Aorta (tissue), 5 donors: ENCODE data around the gene PVR. TPM values are rescaled to one million over a fixed set of nuclear protein-coding genes. Genes with fewer than 3 reads are reported as not detected.

Source experiments
- ATAC-seq: fragments of 200-7000 bp; cut with Tn5 transposase; one replicate; pipeline ENCODE4 v1.9.1; 2022; ENCODE audit warnings: moderate library complexity; ENCODE audit not compliant: low FRiP score
- DNase-seq, 2 donors: peaks; one replicate each; pipeline ENCODE4 v3.0.0-alpha.2; 2020
- H3K27ac ChIP-seq, 2 donors: one replicate each; pipeline ENCODE4 v1.5.1; 2013; ENCODE audit warnings: low read length in 2 of 2, mild to moderate bottlenecking in 2 of 2, moderate library complexity in 2 of 2, control low read depth in 1 of 2, inconsistent platforms in 1 of 2, low read depth in 1 of 2
- H3K27me3 ChIP-seq, 2 donors: one replicate each; pipeline ENCODE4 v1.6.1; 2013; ENCODE audit warnings: control low read depth in 1 of 2, low read length in 1 of 2, mild to moderate bottlenecking in 1 of 2, moderate library complexity in 1 of 2; ENCODE audit not compliant: insufficient read depth in 2 of 2, control insufficient read depth in 1 of 2
- H3K36me3 ChIP-seq, 2 donors: one replicate each; pipeline ENCODE4 v1.6.1; 2013; ENCODE audit warnings: control low read depth in 1 of 2, low read length in 1 of 2, mild to moderate bottlenecking in 1 of 2; ENCODE audit not compliant: insufficient read depth in 2 of 2, control insufficient read depth in 1 of 2
- H3K4me1 ChIP-seq, 2 donors: one replicate each; pipeline ENCODE4 v1.6.1; 2013; ENCODE audit warnings: low read length in 2 of 2, control low read depth in 1 of 2, mild to moderate bottlenecking in 1 of 2, moderate library complexity in 1 of 2; ENCODE audit not compliant: insufficient read depth in 2 of 2, control insufficient read depth in 1 of 2
- H3K4me3 ChIP-seq, 2 donors: one replicate each; pipeline ENCODE4 v1.5.1; 2013; ENCODE audit warnings: low read length in 2 of 2, control low read depth in 1 of 2, mild to moderate bottlenecking in 1 of 2
- H3K9me3 ChIP-seq: one replicate; pipeline ENCODE4 v1.6.1; 2013; ENCODE audit warnings: mild to moderate bottlenecking, low read length; ENCODE audit not compliant: control insufficient read depth
- WGBS, 2 donors: extraction: QIAGEN DNeasy Blood & Tissue Kit; methylation state at CpG; one replicate each; pipeline ENCODE4 v1.1.7; 2013; 5-methylcytosine and 5-hydroxymethylcytosine counted together
- intact Hi-C, 2 donors: fragments of 100-400 bp; cut with DNase I; formaldehyde crosslinking; loops; one replicate each; pipeline versions ENCODE4 v1.14.2 to v1.15.0; 2022
- microRNA-seq, 2 donors: library from miRNA; unstranded; fragments of <30 nt; microRNA quantifications; one replicate each; pipeline ENCODE4 v1.2.0, GENCODE V29; 2020
- polyA plus RNA-seq, 2 donors: library from polyadenylated mRNA; stranded (reverse); fragments of 200-250 nt; gene quantifications; one replicate each; pipeline ENCODE4 v1.2.3, GENCODE V29; 2013
- total RNA-seq, 2 donors: library from RNA; stranded (reverse); fragmentation: NEBNext Ultra II Directional; extraction: Animal tissue kit (Norgen Biotek cat#: 25700); gene quantifications; one replicate each; pipeline ENCODE4 v1.2.1, GENCODE V29; 2021
- donor health status: healthy with polysubstance abuse.
- donor health status: Bipolar disorder and iron deficiency.
- donor health status: DM: no; HTN: no; CAD: no.
- donor health status: DM: no; HTN: no; CAD: no.
- donor health status: DM: yes; HTN: yes; CAD: no.

PVR gene
- total and polyA plus RNA-seq, 4 donors = 7.4 to 44.2 (median 28.0) TPM

DNA sequence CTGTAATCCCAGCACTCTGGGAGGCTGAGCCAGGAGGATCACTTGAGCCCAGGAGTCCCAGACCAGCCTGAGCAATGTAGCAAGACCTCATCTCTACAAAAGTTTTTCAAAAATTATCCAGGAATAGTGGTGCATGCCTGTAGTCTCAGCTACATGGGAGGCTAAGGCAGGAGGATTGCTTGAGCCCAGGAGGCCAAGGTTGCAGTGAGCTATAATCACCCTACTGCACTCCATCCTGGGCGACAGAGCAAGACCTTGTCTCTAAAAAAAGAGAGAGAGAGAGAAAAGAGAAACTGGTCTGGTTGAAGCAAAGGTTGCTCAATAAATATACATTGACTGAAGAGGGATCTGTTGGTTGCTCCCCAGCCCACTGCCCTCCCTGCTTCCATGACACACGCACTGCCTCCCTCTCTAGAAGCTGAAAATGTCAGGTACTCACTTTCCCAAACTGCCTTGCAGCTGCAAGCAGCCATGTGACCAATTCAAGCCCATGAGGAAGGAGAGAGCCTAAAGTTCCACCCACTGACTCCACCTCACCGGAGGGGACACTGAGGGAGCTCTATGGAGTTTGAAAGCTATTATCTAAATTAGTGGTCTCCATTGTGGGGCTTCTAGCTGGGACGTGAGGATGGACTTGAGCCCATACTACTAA is 69.3 kb downstream of the PVR start:
- Histone ChIP-seq H3K4me1 (no peaks in the 10 kb centered on the region), H3K9me3 (no peaks in the 10 kb centered on the region), H3K27me3 (no peaks in the 10 kb centered on the region), H3K27ac (no peak overlapping the region), H3K4me3 (no peak overlapping the region), H3K36me3 (no peaks in the 10 kb centered on the region)
- DNase-seq (no peak), ATAC-seq (no peak)
- intact Hi-C loops = no loop called here
- WGBS, 2 donors = 48 to 50% methylated on average over 4 of the region's 4 CpGs

Small RNA genes within 50 kb of the gene (microRNA-seq; reads per million reads assigned to microRNA genes)
- 0 reads per million in 2 donors for gene MIR4531

Other genes with a start within 250 kb of the PVR start
- 1 to 10 TPM in 1 of 2 donors, under 1 TPM in 1; 0.84 to 3.1 TPM for gene ZNF285, start 242.3 kb upstream of the PVR start, total RNA-seq
- 1 to 10 TPM in 1 of 2 donors, under 1 TPM in 1; 0.25 to 1.5 TPM for gene ZNF285, start 242.3 kb upstream of the PVR start, polyA plus RNA-seq
- gene ZNF229, start 195.4 kb upstream of the PVR start, total RNA-seq = 1 to 10 TPM; 5.4 to 7.4 TPM
- 1 to 10 TPM in 1 of 2 donors, under 1 TPM in 1; 0.75 to 1.6 TPM for gene ZNF229, start 195.4 kb upstream of the PVR start, polyA plus RNA-seq
- 1 to 10 TPM; 4.2 to 7.7 TPM for gene ZNF180, start 143.4 kb upstream of the PVR start, total RNA-seq
- 1 to 10 TPM; 2.6 to 3.3 TPM for gene ZNF180, start 143.4 kb upstream of the PVR start, polyA plus RNA-seq
- not detected for gene CEACAM20, start 114.2 kb upstream of the PVR start, total RNA-seq
- under 1 TPM in 1 of 2 donors, not detected in 1; 0.63 TPM for gene CEACAM20, start 114.2 kb upstream of the PVR start, polyA plus RNA-seq
- gene IGSF23, start 30.3 kb upstream of the PVR start, total RNA-seq = not detected
- gene IGSF23, start 30.3 kb upstream of the PVR start, polyA plus RNA-seq = 1 to 10 TPM in 1 of 2 donors, under 1 TPM in 1; 0.18 to 8.4 TPM
- gene CEACAM19, start 27.6 kb downstream of the PVR start, total RNA-seq = 10 to 100 TPM; 12.7 TPM
- gene CEACAM19, start 27.6 kb downstream of the PVR start, polyA plus RNA-seq = 10 to 100 TPM in 1 of 2 donors, 1 to 10 TPM in 1; 1.8 to 18.4 TPM
- under 1 TPM in 1 of 2 donors, not detected in 1; 0.36 TPM for gene CEACAM16, start 55.2 kb downstream of the PVR start, total RNA-seq
- not detected for gene CEACAM16, start 55.2 kb downstream of the PVR start, polyA plus RNA-seq
- 100 to 1,000 TPM in 1 of 2 donors, 10 to 100 TPM in 1; 46.4 to 102 TPM for gene BCL3, start 104.8 kb downstream of the PVR start, total RNA-seq
- 10 to 100 TPM; 29.9 to 36.2 TPM for gene BCL3, start 104.8 kb downstream of the PVR start, polyA plus RNA-seq
- not detected for gene CBLC, start 134.0 kb downstream of the PVR start, total RNA-seq
- gene CBLC, start 134.0 kb downstream of the PVR start, polyA plus RNA-seq = 10 to 100 TPM in 1 of 2 donors, not detected in 1; 13.3 TPM
- gene BCAM, start 165.2 kb downstream of the PVR start, total RNA-seq = 100 to 1,000 TPM; 146 to 161 TPM
- gene BCAM, start 165.2 kb downstream of the PVR start, polyA plus RNA-seq = 100 to 1,000 TPM in 1 of 2 donors, 10 to 100 TPM in 1; 43.1 to 109 TPM
- 10 to 100 TPM; 88.2 to 97.8 TPM for gene NECTIN2, start 202.4 kb downstream of the PVR start, total RNA-seq
- 10 to 100 TPM; 27.8 to 49.5 TPM for gene NECTIN2, start 202.4 kb downstream of the PVR start, polyA plus RNA-seq
- 10 to 100 TPM; 22.3 to 23.6 TPM for gene TOMM40, start 247.3 kb downstream of the PVR start, total RNA-seq
- gene TOMM40, start 247.3 kb downstream of the PVR start, polyA plus RNA-seq = 10 to 100 TPM in 1 of 2 donors, 1 to 10 TPM in 1; 8.9 to 14.8 TPM